A549 (cell line): ENCODE measurements around the gene NFX1.

Experiments used
- BHLHE40 ChIP-seq: IDR thresholded peaks from 2 replicates; pipeline ENCODE4 v1.6.1; 2012; ENCODE audit warnings: low read depth, low read length, inconsistent platforms
- EHF ChIP-seq: fragments of 250-450 bp; sonication (Bioruptor Pico); IDR thresholded peaks from 2 replicates; pipeline ENCODE4 v1.5.0; 2020; ENCODE audit warnings: mild to moderate bottlenecking
- EP300 ChIP-seq, 2 experiments: fragments of >200 bp; sonication (Bioruptor Twin); formaldehyde crosslinking; IDR thresholded peaks; 2 replicates in 1 of 2; 3 replicates in 1 of 2; pipeline ENCODE4 v1.6.1; 2016 to 2017
- KDM1A ChIP-seq: fragments of 200-600 bp; sonication (generic); IDR thresholded peaks from 2 replicates; pipeline ENCODE4 v1.6.1; 2016; ENCODE audit warnings: low read depth, mild to moderate bottlenecking
- MYC ChIP-seq: IDR thresholded peaks from 2 replicates; pipeline ENCODE4 v1.6.1; 2012; ENCODE audit warnings: mild to moderate bottlenecking, inconsistent platforms, low read length, improper control_type of control experiment, borderline replicate concordance
- POLR2A ChIP-seq: IDR thresholded peaks from 2 replicates; pipeline ENCODE4 v1.6.1; 2012; ENCODE audit warnings: mild to moderate bottlenecking, low read length
- TF ChIP-seq, protein P1 (sequence below): fragments of >200 bp; sonication (Bioruptor Twin); formaldehyde crosslinking; IDR thresholded peaks from 3 replicates; pipeline ENCODE4 v1.5.1; 2016
- TF ChIP-seq, protein P2 (sequence below): fragments of >200 bp; sonication (Bioruptor Twin); formaldehyde crosslinking; IDR thresholded peaks from 3 replicates; pipeline ENCODE4 v1.6.1; 2016

DNA sequence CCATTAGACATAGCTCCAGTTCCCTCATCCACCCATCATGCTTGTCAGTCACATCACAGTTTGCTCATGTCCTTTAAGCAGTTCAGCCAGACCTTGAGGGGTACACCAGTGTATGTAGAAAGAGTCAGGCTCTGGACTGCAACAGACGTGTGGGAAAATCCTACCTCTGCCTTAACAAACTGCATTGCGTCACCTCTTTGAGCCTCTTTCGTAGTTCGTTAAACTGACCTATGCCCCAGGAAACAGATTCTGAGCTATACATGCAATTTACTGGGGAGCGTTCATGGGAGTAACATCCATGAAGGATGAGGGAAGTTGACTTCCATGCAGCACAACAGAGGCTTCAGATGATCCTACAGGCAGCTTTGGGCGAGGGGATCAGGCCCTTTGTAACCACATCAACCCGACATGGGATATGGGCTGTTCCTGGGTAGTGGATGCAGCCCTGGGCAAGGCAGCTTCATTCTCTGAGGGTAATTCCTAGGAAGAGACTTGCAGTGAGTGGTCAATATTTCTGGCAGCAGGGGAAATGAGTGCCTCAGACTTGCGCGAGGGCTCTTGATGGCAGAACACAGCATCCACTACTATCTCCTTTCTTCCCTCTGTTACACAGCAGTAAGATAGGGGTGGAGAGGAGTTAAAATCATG is 46.1 kb upstream of the NFX1 start:
- TF ChIP-seq POLR2A (no peak), EP300 (IDR thresholded peaks at IDR 0.05) (no peak), EHF (CRISPR knock-in tag) (no peak), BHLHE40 (no peak), KDM1A (no peak), MYC (no peak)
- TF ChIP-seq, protein P1, sequence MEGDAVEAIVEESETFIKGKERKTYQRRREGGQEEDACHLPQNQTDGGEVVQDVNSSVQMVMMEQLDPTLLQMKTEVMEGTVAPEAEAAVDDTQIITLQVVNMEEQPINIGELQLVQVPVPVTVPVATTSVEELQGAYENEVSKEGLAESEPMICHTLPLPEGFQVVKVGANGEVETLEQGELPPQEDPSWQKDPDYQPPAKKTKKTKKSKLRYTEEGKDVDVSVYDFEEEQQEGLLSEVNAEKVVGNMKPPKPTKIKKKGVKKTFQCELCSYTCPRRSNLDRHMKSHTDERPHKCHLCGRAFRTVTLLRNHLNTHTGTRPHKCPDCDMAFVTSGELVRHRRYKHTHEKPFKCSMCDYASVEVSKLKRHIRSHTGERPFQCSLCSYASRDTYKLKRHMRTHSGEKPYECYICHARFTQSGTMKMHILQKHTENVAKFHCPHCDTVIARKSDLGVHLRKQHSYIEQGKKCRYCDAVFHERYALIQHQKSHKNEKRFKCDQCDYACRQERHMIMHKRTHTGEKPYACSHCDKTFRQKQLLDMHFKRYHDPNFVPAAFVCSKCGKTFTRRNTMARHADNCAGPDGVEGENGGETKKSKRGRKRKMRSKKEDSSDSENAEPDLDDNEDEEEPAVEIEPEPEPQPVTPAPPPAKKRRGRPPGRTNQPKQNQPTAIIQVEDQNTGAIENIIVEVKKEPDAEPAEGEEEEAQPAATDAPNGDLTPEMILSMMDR = no peak
- TF ChIP-seq, protein P2, sequence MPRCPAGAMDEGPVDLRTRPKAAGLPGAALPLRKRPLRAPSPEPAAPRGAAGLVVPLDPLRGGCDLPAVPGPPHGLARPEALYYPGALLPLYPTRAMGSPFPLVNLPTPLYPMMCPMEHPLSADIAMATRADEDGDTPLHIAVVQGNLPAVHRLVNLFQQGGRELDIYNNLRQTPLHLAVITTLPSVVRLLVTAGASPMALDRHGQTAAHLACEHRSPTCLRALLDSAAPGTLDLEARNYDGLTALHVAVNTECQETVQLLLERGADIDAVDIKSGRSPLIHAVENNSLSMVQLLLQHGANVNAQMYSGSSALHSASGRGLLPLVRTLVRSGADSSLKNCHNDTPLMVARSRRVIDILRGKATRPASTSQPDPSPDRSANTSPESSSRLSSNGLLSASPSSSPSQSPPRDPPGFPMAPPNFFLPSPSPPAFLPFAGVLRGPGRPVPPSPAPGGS = no peak
